NCI-H2196 treated with DMSO at 0.1 percent for 48 hours (cell line): ENCODE measurements around the gene EXOC7.

ENCODE experiments used
- DNase-seq: peaks from one replicate; lab custom pipeline; 2025; ENCODE audit not compliant: unreplicated experiment; lab: John Stamatoyannopoulos, UW

Gene EXOC7

DNA sequence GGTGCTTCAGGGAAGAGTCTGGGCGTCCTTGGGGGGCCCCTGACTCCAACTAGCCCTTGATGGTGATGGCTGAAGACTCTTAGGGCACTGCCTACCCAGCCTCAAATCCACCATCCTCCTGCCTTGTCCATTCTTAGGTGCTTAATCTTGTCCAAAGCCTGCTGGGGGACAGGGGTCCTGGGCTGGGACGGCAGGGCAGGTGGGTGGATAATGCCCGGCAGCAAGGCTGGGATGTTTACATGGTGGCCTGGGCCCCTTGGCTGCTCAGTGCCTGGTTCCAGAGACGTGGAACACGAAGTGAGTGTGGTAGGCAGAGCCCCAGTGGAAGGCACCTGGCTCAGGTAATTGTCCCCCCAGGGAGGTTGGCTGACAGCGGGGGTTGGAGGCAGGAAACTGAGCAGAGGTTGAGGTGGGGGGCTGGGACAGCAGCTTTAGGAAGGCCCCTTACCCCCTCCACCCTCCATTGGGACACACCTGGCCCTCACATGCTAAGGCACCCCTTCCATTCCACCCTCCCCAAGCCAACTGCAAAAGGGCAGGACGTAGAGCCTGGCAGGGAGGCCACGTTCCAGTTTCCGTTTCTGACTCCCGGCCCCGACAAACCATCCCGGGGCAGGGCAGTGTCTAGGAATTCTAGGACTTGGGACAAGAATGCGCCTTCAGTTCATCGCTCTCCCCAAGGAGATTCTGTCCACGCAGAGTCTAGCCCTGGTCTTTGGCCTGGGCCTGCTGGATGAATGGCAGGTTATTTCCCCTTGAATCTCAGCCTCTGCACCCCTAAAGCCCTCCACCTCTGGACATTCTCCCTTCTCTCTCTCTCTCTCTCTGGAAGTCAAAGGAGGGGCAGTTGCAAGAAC lies 35.5 kb upstream of the EXOC7 start:
- no peak for DNase-seq

DNA sequence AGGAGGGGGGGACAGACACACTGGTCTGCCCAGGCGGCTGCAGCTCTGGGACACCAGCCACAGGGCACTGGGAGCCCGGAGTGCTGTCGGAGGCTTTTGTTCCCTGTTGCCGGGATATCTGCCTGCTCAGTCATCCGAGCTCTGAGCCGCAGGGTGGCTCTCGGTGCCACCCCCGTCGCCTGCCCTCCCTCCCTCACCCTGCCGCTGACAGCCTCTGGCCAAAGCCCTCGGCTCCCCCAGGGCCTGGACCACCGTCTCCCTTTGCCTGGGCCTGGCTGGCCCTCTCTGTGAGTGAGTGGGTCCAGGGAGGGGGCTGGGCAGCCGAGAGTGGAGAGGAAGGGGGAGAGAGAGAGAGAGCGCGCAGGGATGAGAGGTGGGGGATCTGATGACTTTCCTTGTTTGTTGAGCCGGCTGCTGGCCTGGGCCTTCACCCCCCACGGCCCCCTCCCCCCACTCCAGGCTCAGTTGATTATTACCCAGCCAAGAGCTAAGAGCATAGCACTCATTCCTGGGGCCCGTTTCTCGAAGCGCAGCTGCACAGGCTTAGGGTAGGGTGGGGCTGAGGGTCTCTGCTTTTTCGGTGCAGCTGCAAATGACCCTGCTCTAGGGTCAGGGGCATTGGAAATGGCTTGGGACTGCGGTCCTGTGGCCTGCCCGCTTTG lies 34.8 kb upstream of the EXOC7 start:
- DNase-seq, result peak; percentile 80

DNA sequence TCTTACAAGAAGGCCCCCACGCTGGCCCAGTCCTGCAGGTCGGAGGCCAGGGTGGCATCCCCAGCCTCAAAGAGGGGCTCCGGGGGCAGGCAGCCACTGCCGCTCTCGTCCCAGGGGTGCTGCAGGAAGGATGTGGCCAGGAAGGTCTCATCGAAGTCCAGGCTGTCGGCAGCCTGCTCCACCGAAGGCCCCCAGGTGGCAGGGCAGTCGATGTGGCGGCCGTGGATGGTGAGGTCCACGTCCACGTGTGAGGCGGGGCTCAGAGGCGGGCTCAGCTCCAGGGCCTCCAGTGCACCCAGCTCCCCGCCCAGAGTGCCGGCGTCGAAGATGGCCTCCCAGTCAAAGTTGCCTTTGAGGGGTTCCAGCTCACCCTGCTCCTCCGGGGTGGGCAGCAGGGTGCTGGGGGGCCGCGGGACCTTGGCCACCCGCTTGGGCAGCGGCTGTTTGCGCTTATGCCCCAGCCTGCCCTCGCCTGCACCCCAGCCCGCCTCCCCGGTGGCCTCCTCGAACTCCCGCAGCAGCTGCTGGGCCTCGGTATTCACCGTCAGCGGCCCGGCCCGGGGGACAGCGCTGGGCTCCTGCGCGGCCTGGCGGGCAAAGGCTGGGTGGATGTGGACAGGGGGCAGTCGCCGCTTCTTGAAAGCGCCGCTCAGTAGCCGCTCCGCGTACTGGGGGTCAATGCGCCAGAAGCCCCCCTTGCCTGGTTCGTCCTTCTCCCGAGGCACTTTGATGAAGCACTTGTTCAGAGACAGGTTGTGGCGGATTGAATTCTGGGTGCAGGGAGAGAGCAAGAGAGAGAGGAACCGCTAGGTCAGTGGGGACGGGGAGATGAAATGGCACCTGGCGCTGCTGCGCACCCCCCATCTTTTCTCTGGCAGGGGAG lies 34.0 kb upstream of the EXOC7 start:
- DNase-seq, result no peak

DNA sequence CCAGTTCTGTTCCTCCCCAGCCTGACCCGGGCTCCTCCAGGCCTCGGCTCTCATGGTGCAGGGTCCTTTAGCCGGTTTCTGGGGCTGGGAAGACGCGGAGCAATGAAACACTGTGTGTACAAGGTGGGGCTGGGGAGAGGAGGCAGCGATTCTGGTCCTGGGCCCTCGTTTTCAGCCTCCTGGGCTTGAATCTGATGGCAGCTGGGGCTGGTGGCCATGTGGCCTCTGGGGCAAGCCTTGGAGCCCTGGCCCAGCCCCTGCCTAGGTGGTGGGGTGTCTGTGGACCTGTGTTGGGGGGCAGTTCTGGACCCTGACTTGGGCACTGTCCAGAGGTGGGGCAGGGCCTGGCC lies 33.4 kb upstream of the EXOC7 start:
- no peak for DNase-seq

DNA sequence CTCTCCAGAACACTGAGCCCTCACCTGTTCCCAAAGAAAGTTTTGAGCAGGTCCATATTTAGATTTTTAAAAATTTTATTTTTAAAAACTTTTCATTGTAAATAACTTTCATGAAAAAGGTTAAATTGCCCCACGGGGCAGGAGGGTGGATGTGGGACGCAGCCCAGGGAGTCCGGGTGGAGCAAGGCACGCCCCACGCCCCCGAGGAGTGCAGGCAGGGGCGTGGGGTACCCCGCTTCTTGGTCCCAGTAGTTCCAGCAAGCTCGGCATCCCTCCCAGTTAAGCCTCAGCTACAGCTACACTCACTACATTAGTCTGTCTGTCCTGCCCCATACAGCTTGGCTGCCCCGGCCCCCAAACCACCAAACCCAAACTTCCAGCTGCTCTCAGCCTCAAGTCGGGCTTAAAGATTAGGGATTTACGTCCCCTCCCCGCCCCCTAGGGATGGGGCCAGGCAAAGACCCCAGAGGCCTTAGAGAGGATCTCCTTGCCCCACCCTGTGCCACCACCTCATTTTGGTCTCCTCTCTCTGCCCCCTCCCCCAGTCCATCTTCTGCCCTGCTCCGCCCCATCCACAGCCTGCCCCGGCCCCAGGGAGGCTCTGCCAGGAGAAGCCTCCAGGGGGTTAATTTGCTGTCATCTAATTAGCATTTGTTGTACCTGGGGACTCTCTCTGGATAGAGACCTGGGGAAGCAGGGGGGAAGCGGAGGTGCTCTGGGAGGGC lies 32.9 kb upstream of the EXOC7 start:
- no peak for DNase-seq

DNA sequence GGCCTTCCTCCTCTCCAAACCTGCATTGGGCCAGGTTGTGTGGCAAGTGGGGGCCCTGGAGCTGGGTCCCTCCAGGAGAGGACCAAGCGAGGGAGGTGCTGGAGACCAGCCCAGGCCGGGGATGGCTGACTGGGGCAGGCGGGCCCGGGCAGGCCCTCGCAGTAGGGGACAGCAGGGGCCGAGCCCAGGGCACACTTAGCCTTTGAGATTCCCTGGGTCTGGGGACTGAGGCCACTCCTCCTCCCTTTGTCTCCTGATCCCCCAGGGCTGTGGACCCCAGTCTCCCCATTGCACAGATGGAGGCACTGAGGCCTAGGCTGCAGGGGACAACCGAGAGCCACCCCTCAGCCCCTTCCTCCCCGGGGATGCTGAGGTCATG lies 32.2 kb upstream of the EXOC7 start:
- DNase-seq, result no peak

DNA sequence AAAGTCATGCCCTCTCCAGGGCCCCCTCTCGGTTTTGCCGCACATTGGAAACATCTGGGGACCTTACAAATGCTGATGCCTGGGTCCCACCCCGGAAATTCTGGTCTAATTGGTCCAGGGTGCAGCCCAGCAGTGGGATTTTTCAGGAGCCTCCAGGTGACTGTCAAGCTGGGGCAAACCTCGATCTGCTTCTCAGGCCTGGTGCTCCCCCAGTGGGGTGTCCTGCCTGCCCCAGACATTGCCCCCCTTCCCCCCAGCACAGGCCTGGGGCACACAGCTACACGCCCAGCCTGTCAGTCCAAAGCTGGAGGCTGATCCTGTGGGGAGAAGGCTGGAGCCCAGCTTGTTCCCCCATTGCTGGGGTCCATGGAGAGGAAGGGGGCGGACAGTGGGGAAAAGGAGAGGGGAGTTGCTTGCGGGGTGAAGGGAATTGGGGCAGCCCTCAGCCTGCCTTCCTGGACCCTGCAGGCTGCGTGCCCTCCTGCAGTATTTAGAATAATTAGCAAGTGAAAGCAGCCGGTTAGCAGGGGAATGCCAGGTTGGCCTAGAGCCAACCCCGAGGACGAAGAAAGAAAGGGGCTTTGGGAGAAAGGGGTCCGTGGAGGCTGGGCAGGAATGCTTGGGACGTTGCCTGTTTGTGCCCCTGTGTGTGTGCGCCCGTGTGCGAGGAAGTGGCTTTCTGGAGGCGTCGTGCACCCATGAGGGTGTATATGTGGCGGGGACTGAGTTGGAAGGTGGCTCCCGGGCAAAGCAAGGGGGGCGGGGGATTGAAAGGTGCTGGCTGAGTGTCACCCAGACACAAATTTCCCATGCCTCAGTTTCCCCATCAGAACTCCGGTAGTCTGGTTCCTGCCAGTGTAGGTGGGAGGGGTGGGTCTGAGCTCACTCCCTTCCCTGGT lies 31.6 kb upstream of the EXOC7 start:
- DNase-seq, result no peak

DNA sequence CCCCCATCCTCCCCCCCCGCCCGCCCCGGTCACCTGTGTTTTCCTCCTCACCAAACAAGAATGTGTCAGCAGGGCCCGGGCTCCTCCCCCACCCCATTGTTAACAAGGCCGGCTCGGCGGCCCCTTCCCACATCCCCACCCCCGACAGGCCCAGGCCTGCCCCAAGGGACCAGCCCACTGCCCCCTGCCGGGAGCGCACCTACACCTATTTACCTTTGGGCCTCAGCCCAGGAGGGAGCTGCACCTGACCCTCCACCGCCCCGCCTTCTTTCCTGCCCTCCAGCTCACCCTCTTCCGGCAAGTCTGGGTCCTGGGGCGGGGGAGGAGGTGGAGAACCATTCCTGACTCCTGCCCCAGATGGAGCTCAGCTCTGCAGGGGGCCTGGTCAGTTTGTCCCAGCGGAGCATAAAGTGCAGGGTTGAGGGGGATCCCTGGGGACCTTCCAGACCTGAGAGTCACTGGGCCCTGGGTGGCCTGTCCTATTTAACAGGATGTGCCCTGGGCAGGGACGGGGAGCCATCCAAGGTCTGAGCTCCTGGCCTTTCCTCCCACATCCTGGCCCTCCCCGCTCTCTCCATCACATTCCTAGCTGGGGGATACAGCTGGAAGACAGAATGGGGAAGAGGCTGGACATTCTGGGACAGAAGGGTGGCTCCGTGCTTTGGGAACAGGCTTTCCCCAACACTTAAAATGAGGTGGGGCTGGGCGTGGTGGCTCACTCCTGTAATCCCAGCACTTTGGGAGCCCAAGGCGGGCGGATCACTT lies 29.2 kb upstream of the EXOC7 start:
- DNase-seq, result peak; percentile 99

DNA sequence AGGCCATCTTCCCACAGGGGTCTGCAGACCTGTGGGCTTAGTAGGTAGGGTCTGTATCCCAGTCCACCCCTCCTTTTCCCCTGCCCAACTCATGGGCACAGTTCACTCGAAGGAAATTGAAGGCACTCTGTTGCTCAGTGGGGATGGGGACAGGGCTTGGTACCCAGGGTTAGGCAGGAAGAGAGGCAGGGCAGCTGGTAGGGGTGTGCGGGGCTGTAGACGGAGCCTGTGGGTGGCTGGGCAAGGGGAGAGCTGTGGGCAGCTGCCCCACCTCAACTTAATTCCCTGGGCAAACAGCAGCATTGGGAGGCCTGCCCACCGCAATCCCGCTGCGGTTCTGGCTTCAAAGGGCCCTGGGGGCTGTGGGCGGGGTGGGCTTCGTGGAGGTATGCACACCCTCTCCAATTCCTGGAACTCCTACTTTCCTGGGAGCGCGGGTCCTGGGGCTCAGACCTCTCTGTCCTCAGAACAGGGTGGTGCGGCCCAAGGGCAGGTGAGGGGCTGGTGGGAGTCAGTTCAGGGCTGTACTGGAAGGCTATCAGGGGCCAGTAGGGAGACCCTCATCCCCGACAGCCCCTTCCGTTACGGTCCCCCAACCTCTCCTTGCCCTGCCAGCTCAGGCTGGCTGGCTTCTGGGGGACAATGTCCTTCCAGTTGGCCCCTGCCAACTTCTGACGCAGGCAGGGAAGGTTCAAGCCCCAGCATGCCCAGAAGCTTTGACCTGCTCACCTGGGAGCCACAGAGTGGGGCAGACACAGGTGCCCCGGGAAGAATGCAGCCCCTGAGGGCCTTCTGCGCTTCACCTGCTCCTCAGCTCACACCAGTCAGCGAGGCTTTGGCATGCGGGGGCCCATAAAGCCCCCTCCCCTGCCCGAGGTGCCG lies 28.3 kb upstream of the EXOC7 start:
- DNase-seq, result peak; percentile 98

DNA sequence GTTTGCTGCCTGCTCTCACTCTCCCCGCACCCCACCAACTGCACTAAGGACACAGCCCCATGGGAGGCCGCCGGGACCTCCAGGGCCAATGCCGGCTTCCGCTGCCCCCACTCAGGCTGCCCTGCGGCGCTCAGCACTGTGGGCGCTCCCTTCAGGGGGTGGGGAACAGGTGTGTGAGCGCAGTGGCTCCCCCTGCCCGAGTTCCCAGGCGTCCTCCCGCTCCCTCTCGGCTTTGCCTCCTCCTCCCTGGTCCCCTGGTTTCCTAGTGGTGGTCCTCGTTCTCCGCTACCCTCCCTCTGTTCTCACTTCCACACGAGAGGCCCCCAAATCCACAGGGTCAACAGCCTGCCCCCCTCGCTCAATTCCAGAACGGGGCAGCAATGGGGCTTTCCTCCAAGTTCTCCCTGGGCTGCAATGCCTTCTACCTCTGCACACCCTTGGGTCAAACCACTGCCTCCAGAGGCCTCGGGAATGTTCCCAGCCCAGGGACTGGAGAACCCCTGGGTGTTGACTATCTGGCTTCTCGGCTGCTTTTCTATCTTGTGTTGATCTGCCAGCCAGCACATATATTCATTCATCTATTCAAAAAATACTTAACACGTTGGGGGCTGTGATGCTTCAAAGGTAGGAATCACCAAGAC lies 27.6 kb upstream of the EXOC7 start:
- DNase-seq, result no peak

DNA sequence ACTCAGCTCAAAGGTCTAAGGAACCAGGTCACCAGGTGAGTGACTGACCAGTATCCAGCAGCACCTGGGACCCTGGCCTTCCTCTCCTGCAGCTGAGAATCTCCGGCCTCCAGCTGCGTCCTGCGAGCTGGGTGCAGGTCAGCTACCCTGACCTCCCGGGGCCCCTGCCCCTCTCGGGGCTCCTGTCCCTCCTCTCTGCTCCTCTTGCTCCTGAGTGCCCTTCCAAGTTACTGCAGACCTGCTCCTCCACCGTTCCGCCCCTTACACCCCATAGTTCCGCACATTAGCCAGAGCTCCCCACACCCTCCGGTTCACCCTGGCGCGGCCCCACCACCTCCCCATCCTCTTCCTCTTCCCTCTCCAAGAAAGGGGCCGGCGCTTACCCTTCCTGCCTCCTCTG lies 26.9 kb upstream of the EXOC7 start:
- DNase-seq, result no peak

DNA sequence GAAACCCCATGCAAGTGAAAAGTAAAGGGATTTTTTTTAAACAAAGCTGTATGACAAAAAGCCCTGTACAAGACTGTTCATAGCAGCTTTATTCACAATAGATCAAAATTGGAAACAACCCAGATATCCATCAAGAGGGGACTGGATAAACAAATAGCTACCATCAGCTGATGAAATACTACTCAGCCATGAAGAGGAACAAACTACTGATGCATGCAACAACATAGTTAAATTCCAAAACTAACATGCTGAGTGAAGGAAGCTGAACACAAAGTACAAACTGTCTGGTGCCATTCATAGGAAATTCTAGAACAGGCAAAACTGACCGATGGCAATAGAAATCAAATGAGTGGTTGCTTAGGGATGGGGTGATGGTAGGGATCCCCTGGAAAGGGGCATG lies 22.3 kb upstream of the EXOC7 start:
- DNase-seq, result no peak

DNA sequence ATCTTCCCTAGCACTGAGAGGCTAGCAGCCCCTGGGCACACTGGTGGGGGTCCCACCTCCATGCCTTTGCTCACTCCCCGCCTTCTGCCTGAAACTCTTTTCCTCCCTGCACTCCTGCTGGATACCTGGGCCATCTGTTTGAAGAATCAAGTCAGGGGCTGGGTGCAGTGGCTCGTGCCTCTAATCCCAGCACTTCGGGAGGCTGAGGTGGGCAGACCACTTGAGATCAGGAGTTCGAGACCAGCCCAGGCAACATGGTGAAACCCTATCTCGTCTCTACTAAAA lies 21.7 kb upstream of the EXOC7 start:
- DNase-seq, result no peak

DNA sequence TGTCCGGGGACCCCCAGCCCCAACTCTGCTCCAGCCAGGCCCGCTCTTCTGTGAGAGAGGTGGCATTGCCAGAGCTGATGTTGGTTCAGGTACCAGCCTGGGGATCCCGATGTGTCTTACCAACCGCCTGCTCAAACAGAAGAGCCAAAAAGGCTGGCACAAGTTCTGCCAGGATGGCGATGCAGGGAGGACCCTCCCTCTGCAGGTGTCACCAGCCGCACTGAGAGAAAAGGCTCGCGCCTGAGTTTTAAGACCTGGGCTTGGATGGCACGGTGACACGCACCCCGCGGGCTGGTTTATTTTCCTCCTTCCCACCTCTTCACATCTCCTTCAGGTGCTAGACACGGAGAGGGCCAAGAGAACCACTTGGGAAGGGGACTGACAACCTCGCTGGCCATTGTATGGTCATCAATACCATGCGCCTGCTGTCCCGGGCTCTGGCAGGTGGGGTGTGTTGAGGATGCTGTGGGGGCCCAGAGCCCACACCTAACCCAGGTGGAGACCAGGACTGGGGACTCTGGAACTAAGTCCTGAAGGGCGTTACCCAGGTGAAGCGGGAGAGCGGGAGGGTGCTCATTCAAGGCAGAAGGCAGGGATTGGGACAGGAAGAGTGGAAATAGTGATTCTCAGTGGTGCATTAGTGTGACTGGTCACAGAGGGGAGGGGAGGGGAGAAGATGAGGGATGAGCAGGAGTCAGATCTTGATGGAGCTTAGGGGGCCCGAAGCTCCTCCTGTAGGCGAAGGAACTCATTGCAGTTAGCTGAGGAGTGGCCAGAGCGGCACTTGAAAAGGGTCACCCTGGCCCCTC lies 21.2 kb upstream of the EXOC7 start:
- no peak for DNase-seq

DNA sequence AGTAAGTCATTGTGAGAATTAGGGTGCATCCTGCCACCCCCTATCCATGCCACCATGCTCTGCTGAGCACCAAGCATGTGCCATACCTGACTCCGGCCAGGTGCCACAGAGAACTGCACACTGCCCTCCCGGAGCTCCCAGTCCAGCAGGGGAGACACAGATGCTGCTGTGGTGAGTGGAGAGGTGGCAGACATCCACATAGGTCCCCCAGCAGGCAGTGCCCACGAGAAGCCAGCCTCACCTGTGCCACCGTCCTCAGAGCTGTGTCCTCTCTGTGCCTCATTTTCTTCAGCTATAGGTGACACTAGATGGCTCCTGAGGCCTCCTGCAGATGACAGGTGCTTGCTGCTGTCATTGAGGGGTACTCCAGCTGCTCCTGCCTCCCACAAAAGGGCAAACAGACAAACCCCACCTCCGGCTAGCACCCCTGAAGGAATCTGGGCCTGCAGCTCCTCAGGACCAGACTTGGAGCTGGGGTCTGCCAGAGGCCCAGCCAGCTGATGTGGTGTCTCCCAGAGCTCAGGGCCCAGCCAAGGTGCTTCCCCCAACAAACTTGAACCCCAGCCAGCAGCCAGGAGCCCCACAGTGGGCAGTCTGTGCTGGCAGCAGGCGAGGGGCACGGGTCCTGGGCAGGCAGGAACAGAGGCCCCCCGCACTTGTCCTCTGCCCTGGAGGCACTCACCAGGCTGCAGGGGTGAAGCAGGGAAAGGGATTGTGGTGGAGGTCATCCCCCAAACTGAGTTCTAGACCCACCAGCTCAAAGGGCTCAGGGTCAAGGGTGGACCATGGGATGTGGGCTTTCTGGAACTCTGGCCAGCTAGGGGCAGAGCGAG lies 20.4 kb upstream of the EXOC7 start:
- no peak for DNase-seq

DNA sequence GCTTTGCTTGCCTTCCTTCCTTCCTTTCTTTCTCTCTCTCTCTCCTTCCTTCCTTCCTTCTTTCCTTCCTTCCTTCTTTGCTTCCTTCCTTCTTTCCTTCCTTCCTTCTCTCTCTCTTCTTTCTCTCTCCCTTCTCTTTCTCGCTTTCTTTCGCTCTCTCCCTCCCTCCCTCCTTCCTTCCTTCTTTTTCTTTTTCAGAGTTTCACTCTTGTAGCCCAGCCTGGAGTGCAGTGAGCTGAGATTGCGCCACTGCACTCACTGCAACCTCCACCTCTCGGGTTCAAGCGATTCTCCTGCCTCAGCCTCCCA lies 19.6 kb upstream of the EXOC7 start:
- no peak for DNase-seq
